H1 (cell line): ENCODE results near the gene ADIPOR2. TPM values are rescaled to one million over a fixed set of nuclear protein-coding genes. Genes with fewer than 3 reads are reported as not detected.

ENCODE experiments used
- HDAC6 ChIP-seq: IDR thresholded peaks from one replicate; pipeline ENCODE4 v1.7.1; 2012; ENCODE audit warnings: low read depth, mild to moderate bottlenecking, inconsistent platforms, low read length, moderate library complexity
- JUND ChIP-seq: IDR thresholded peaks from 2 replicates; pipeline ENCODE4 v1.6.1; 2011; ENCODE audit warnings: mild to moderate bottlenecking, improper control_type of control experiment, low read length
- PHF8 ChIP-seq: fragments of 200-600 bp; sonication (generic); conservative IDR thresholded peaks from 2 replicates; pipeline ENCODE4 v1.7.1; 2012; ENCODE audit warnings: low read depth, mild to moderate bottlenecking, inconsistent platforms, low read length, moderate library complexity
- POLR2A ChIP-seq, 2 experiments: IDR thresholded peaks; 1 replicate in 1 of 2; 2 replicates in 1 of 2; pipeline ENCODE4 v1.6.1; 2011; ENCODE audit warnings: low read depth in 2 of 2, low read length in 2 of 2, mild to moderate bottlenecking in 2 of 2; ENCODE audit errors: control extremely low read depth in 1 of 2
- SAP30 ChIP-seq: fragments of 300-600 bp; sonication (generic); IDR thresholded peaks from 2 replicates; pipeline ENCODE4 v1.7.1; 2012; ENCODE audit warnings: low read length, moderate library complexity, mild to moderate bottlenecking, inconsistent platforms; ENCODE audit not compliant: insufficient read depth, insufficient replicate concordance
- SIN3A ChIP-seq, 2 experiments: IDR thresholded peaks in 1 of 2; conservative IDR thresholded peaks in 1 of 2; 2 replicates each; pipeline ENCODE4 v1.6.1; 2011 to 2012; ENCODE audit warnings: low read length in 2 of 2, improper control_type of control experiment in 1 of 2, low read depth in 1 of 2, mild to moderate bottlenecking in 1 of 2
- SIX5 ChIP-seq: IDR thresholded peaks from 2 replicates; pipeline ENCODE4 v1.6.1; 2011; ENCODE audit warnings: mild to moderate bottlenecking, low read depth, low read length
- polyA plus RNA-seq, 7 experiments: library from polyadenylated mRNA; depleted of rRNA in 3 of 7; stranded (reverse) in 5 of 7; unstranded in 2 of 7; fragments of >200 nt in 5 of 7; fragments of 200-250 nt in 2 of 7; gene quantifications; 1 replicate in 5 of 7; 2 replicates in 1 of 7; 4 replicates in 1 of 7; pipeline versions ENCODE4 v1.2.1 to v1.2.3, GENCODE V29; 2011 to 2013; ENCODE audit warnings: missing spikeins in 2 of 7, mixed read lengths in 2 of 7
- total RNA-seq: library from RNA; stranded (reverse); fragmentation: NEBNext Ultra II Directional; extraction: Animal tissue kit (Norgen Biotek cat#: 25700); gene quantifications from 2 replicates; pipeline ENCODE4 v1.2.1, GENCODE V29; 2021

ADIPOR2 gene
- total and polyA plus RNA-seq, 2 of the 8 experiments (the other 6 are each of a cell fraction or from before 2014, with no cell fraction given), result 17.5 to 50.8 TPM

- TF ChIP-seq SAP30, result no peak
- TF ChIP-seq SIN3A (conservative IDR thresholded peaks at IDR 0.05 in 1 of 2, IDR thresholded peaks at IDR 0.05 in 1 of 2; ENCODE audit: low read depth in 1 of 2, low read length in 2 of 2), result no peak
- no peak for TF ChIP-seq HDAC6
- TF ChIP-seq POLR2A (IDR thresholded peaks at IDR 0.05; ENCODE audit: control extremely low read depth in 1 of 2, low read depth in 2 of 2, low read length in 2 of 2), result no peak
- no peak for TF ChIP-seq PHF8
- TF ChIP-seq SIX5, result no peak
- no peak for TF ChIP-seq JUND
- TF ChIP-seq, all 59 proteins: peak for 0
Measured at GRCh38 chr12:1650978-1651361, 39.9 kb upstream of the ADIPOR2 start (continued).
